Gastroesophageal sphincter (tissue), 4 donors: ENCODE measurements around the gene CDADC1. TPM values are rescaled to one million over a fixed set of nuclear protein-coding genes. Genes with fewer than 3 reads are reported as not detected.
A peak's percentile ranks its signal among the peaks of the same experiment; 100 is the strongest.

Experiments used
- ATAC-seq: fragments of 150-250 bp; one replicate; pipeline ENCODE4 v1.9.1; 2016; ENCODE audit warnings: mild to moderate bottlenecking, moderate library complexity
- H3K27ac ChIP-seq, 4 donors: fragments of 200-600 bp; sonication (generic) in 3 of 4; 1 replicate in 3 of 4; 2 replicates in 1 of 4; pipeline ENCODE4 v1.5.1; 2016 to 2019
- H3K27me3 ChIP-seq: fragments of 200-600 bp; sonication (generic); one replicate; pipeline ENCODE4 v1.5.1; 2019
- H3K36me3 ChIP-seq, 2 donors: fragments of 200-600 bp; sonication (generic); one replicate each; pipeline ENCODE4 v1.5.1; 2019; ENCODE audit warnings: control low read depth in 1 of 2
- H3K4me1 ChIP-seq, 3 donors: fragments of 200-600 bp; sonication (generic); 1 replicate in 2 of 3; 2 replicates in 1 of 3; pipeline ENCODE4 v1.5.1; 2016 to 2019; ENCODE audit warnings: control low read depth in 2 of 3
- H3K4me3 ChIP-seq, 2 donors: fragments of 200-600 bp; sonication (generic); one replicate each; pipeline ENCODE4 v1.5.1; 2019; ENCODE audit warnings: mild to moderate bottlenecking in 1 of 2, moderate library complexity in 1 of 2
- H3K9me3 ChIP-seq, 3 donors: fragments of 200-600 bp; sonication (generic); one replicate each; pipeline ENCODE4 v1.5.1; 2017 to 2019; ENCODE audit warnings: control low read depth in 2 of 3
- EP300 ChIP-seq: sonication (generic); formaldehyde crosslinking; IDR thresholded peaks from one replicate; pipeline ENCODE4 v1.6.1; 2017; ENCODE audit warnings: antibody characterized with exemption, mild to moderate bottlenecking
- POLR2A ChIP-seq, 2 donors: fragments of 450-650 bp; IDR thresholded peaks; one replicate each; pipeline ENCODE4 v1.6.1; 2017; ENCODE audit warnings: antibody characterized with exemption in 2 of 2, mild to moderate bottlenecking in 2 of 2, moderate library complexity in 1 of 2
- POLR2AphosphoS5 ChIP-seq: sonication (generic); formaldehyde crosslinking; IDR thresholded peaks from one replicate; pipeline ENCODE4 v1.6.1; 2017; ENCODE audit warnings: antibody characterized with exemption
- WGBS, 2 donors: methylation state at CpG; one replicate each; pipeline ENCODE4 v1.1.5; 2018; ENCODE audit warnings: low coverage in 1 of 2; 5-methylcytosine and 5-hydroxymethylcytosine counted together
- total RNA-seq, 4 donors: library from RNA; depleted of rRNA; stranded (reverse); fragments of >200 nt; gene quantifications; one replicate each; pipeline ENCODE4 v1.1.0, GENCODE V29; 2016
- TF ChIP-seq, protein P1 (sequence below), 4 experiments: fragments of 200-600 bp in 2 of 4; fragments of 450-650 bp in 2 of 4; sonication (generic) in 1 of 4; IDR thresholded peaks; one replicate each; pipeline ENCODE4 v1.5.1; 2017 to 2019; ENCODE audit warnings: antibody characterized with exemption in 4 of 4, mild to moderate bottlenecking in 2 of 4, moderate library complexity in 2 of 4

Gene CDADC1
- total RNA-seq, 4 donors from 2014 or later, result 5.8 to 9.3 (median 6.7) TPM

DNA sequence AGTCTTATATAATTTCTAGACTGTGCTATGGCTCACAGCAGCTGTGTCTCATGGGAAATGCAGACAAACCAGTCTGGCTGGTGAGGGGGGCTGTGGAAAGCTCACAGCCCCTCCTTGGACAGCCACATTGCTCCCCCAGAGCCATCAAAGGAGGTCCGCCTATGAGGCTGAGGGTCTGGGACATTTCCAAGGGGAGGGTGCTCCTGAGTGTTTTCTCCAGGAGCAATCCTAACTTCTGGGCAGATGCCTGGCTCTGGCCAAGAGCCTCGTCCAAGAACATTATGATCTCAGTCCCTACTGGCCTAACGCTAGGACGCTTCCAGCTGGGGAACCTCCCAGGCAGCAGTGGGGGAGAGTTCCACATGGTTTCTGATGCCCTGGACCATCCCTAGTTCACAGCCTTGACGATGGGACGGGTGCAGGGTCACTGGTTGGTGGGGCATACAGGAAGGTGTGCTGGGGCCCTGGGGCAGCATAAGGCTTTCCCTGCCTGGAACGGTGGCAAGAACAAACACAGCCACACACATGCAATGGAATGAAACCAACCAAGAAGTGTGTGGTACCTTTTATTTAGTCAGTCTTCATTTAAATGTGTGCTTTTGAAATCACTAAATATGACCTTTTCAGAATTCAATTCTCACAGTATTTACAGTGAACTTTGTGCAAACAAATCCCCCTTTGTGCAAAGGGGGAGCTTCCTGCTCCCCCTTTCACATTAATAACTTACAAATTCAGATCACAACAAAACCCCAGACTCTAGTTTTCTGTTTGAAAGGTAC lies 60.6 kb downstream of the CDADC1 start:
- Histone ChIP-seq H3K36me3 (peaks cover 0 to 16% of the 10 kb centered on the region in 2 donors), H3K27ac (peak overlapping the region; percentile 85 to 96 (median 90)), H3K27me3 (no peaks in the 10 kb centered on the region), H3K4me1 (peaks cover 10 to 77% (median 37%) of the 10 kb centered on the region in 3 donors), H3K9me3 (no peaks in the 10 kb centered on the region), H3K4me3 (no peak overlapping the region)
- ATAC-seq, result peak; percentile 92
- WGBS, 2 donors, result no CpG with 5 or more reads among the region's 7 CpGs
- peak; percentile 99 for TF ChIP-seq POLR2AphosphoS5
- TF ChIP-seq, protein P1, sequence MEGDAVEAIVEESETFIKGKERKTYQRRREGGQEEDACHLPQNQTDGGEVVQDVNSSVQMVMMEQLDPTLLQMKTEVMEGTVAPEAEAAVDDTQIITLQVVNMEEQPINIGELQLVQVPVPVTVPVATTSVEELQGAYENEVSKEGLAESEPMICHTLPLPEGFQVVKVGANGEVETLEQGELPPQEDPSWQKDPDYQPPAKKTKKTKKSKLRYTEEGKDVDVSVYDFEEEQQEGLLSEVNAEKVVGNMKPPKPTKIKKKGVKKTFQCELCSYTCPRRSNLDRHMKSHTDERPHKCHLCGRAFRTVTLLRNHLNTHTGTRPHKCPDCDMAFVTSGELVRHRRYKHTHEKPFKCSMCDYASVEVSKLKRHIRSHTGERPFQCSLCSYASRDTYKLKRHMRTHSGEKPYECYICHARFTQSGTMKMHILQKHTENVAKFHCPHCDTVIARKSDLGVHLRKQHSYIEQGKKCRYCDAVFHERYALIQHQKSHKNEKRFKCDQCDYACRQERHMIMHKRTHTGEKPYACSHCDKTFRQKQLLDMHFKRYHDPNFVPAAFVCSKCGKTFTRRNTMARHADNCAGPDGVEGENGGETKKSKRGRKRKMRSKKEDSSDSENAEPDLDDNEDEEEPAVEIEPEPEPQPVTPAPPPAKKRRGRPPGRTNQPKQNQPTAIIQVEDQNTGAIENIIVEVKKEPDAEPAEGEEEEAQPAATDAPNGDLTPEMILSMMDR (IDR thresholded peaks at IDR 0.05), result peak in 1 of 4 experiments; percentile 23
- no peak for TF ChIP-seq EP300

GRCh38 chr13:49308921-49309408 lies 61.2 kb downstream of the CDADC1 start:
- H3K4me3 ChIP-seq, result no peak overlapping the region
- 35 to 63% methylated on average over 6 to 11 of the region's 11 CpGs for WGBS, 2 donors
- peaks cover 0 to 16% of the 10 kb centered on the region in 2 donors for H3K36me3 ChIP-seq
- H3K9me3 ChIP-seq, result no peaks in the 10 kb centered on the region
- peak overlapping the region; percentile 85 to 96 (median 90) for H3K27ac ChIP-seq
- H3K4me1 ChIP-seq, result peaks cover 10 to 77% (median 43%) of the 10 kb centered on the region in 3 donors
- TF ChIP-seq POLR2AphosphoS5 (no peak), EP300 (no peak), POLR2A (IDR thresholded peaks at IDR 0.05) (no peak)
- TF ChIP-seq, protein P1 (IDR thresholded peaks at IDR 0.05), result no peak
- ATAC-seq, result peak; percentile 35
- no peaks in the 10 kb centered on the region for H3K27me3 ChIP-seq

DNA sequence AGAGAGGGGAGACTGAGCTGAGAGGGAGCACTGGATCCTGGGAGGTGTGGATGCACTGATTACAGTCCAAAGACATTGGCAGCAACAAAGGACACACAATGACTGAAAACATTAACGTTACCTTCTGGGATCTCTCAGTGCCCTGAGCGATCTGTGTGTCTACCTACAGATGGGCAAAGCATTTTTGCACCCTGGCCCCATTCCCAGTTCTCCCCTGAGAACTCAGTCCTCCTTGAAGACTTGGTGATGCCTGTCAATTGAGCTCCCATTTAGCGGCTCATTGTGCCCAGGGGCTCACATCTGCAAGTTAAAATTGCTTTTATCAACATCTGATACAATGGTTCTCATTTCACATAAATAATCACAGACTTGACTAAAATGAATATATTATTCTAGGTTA lies 62.5 kb downstream of the CDADC1 start:
- H3K4me1 ChIP-seq, result peaks cover 16 to 77% (median 38%) of the 10 kb centered on the region in 3 donors

DNA sequence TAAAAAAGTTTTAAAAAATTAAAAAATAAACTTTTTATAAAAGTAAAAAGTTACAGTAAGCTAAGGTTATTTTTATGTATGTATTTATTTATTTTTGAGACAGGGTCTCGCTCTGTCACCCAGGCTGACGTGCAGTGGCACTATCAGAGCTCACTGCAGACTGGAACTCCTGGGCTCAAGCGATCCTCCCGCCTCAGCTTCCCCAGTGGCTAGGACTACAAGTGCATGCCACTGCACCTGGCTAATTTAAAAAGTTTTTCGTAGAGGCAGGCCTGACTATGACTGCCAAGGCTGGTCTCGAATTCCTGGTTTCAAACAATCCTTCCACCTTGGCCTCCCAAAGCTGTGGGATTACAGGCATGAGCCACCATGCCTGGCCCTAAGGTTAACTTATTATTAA lies 64.1 kb downstream of the CDADC1 start:
- no peak overlapping the region for H3K27ac ChIP-seq
- H3K9me3 ChIP-seq, result no peaks in the 10 kb centered on the region
- H3K27me3 ChIP-seq, result no peaks in the 10 kb centered on the region
- TF ChIP-seq, protein P1 (IDR thresholded peaks at IDR 0.05), result no peak
- no peak for TF ChIP-seq EP300
- no peak for TF ChIP-seq POLR2AphosphoS5
- TF ChIP-seq POLR2A (IDR thresholded peaks at IDR 0.05), result no peak
- H3K36me3 ChIP-seq, result peaks cover 0 to 20% of the 10 kb centered on the region in 2 donors
- H3K4me3 ChIP-seq, result no peak overlapping the region
- ATAC-seq, result no peak
- WGBS, 2 donors, result 92 to 95% methylated on average over 6 of the region's 6 CpGs
- H3K4me1 ChIP-seq, result peaks cover 16 to 64% (median 32%) of the 10 kb centered on the region in 3 donors

More for the DNA sequence above, 62.5 kb downstream of the CDADC1 start:
- 100% methylated on average over 2 to 3 of the region's 3 CpGs for WGBS, 2 donors
- TF ChIP-seq POLR2A (IDR thresholded peaks at IDR 0.05) (no peak), EP300 (no peak), POLR2AphosphoS5 (no peak)
- TF ChIP-seq, protein P1 (IDR thresholded peaks at IDR 0.05), result no peak
- H3K9me3 ChIP-seq, result no peaks in the 10 kb centered on the region
- peak overlapping the region in 3 of 4 donors; percentile 85 to 92 (median 87) for H3K27ac ChIP-seq
- no peaks in the 10 kb centered on the region for H3K27me3 ChIP-seq
- peaks cover 0 to 16% of the 10 kb centered on the region in 2 donors for H3K36me3 ChIP-seq
- H3K4me3 ChIP-seq, result no peak overlapping the region
- ATAC-seq, result no peak
